ENCODE data around the gene LMLN.

DNA sequence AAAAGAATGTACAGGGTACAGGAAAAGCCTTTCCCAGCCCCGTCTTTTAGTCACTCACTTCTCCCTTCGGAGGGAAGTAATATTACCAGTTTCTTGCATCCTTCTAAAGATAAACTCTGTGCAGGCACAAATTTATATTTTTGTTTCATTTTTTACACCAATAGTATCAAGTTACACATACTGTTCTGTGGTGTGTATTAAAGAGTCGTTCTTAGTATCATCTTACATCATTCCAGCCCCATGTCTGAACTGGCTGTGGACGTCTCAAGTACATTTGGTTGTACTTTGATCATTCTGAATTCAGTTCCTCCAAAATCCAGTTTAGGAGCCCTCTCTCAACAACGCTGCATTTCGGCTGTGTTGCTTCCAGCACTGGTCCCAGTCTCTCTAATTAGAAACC, 68.7 kb downstream of the LMLN start:
- TF ChIP-seq POLR2A (IDR thresholded peaks at IDR 0.05) = no peak
- TF ChIP-seq, protein P1, sequence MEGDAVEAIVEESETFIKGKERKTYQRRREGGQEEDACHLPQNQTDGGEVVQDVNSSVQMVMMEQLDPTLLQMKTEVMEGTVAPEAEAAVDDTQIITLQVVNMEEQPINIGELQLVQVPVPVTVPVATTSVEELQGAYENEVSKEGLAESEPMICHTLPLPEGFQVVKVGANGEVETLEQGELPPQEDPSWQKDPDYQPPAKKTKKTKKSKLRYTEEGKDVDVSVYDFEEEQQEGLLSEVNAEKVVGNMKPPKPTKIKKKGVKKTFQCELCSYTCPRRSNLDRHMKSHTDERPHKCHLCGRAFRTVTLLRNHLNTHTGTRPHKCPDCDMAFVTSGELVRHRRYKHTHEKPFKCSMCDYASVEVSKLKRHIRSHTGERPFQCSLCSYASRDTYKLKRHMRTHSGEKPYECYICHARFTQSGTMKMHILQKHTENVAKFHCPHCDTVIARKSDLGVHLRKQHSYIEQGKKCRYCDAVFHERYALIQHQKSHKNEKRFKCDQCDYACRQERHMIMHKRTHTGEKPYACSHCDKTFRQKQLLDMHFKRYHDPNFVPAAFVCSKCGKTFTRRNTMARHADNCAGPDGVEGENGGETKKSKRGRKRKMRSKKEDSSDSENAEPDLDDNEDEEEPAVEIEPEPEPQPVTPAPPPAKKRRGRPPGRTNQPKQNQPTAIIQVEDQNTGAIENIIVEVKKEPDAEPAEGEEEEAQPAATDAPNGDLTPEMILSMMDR (IDR thresholded peaks at IDR 0.05) = no peak
